GM12878 (cell line): ENCODE results near the gene SLC19A1. TPM values are rescaled to one million over a fixed set of nuclear protein-coding genes. Genes with fewer than 3 reads are reported as not detected.

Experiments used
- ATAC-seq: fragments of 200-7000 bp; cut with Tn5 transposase; 3 replicates; pipeline ENCODE4 v1.9.1; 2020; ENCODE audit warnings: mild to moderate bottlenecking, moderate library complexity
- BruUV-seq: library from RNA; stranded (reverse); fragments of 400-500 nt; replicated peaks from 2 replicates; lab custom pipeline; 2021; lab: Mats Ljungman, UMichigan
- CTCF ChIA-PET: fragments of 300-600 bp; sonication (Branson Sonifier 250); formaldehyde crosslinking; extraction: SDS; loops from one replicate; lab custom pipeline; 2021; ENCODE audit warnings: inconsistent platforms; lab: Yijun Ruan, JAX
- POLR2A ChIA-PET: fragments of 350-600 bp; formaldehyde crosslinking; extraction: SDS; loops from one replicate; lab custom pipeline; 2021; ENCODE audit warnings: inconsistent platforms; lab: Charles Lee
- RAD21 ChIA-PET: fragments of 300-600 bp; sonication (Branson Sonifier 250); formaldehyde crosslinking; loops from one replicate; lab custom pipeline; 2023; ENCODE audit warnings: antibody characterized with exemption; ENCODE audit not compliant: unreplicated experiment; lab: Charles Lee
- SMC1A ChIA-PET: fragments of 300-600 bp; sonication (Branson Sonifier 250); formaldehyde crosslinking; loops from one replicate; lab custom pipeline; 2023; ENCODE audit not compliant: unreplicated experiment, uncharacterized antibody; lab: Charles Lee
- DNase-seq: peaks from one replicate; pipeline ENCODE4 v3.0.0-alpha.2; 2011; ENCODE audit warnings: low read depth, low spot score
- FAIRE-seq: peaks from 3 replicates; lab custom pipeline; 2011; peaks lifted over from hg19 to GRCh38; lab: Jason Lieb, UNC
- H2AFZ ChIP-seq: 2 replicates; pipeline ENCODE4 v1.6.0; 2011; ENCODE audit warnings: low read depth, low read length, control low read depth; ENCODE audit not compliant: control insufficient read depth
- H3K27ac ChIP-seq: 2 replicates; pipeline ENCODE4 v1.5.1; 2011; ENCODE audit warnings: control low read depth; ENCODE audit not compliant: control insufficient read depth, insufficient read depth
- H3K27me3 ChIP-seq, 2 experiments: replicated peaks in 1 of 2; 2 replicates each; pipeline versions ENCODE4 v1.6.0 to v1.6.1; 2011; ENCODE audit warnings: low read length in 1 of 2; ENCODE audit not compliant: control insufficient read depth in 2 of 2, insufficient read depth in 2 of 2
- H3K36me3 ChIP-seq, 2 experiments: 2 replicates each; pipeline ENCODE4 v1.5.1; 2011; ENCODE audit warnings: low read length in 1 of 2; ENCODE audit not compliant: control insufficient read depth in 2 of 2, insufficient read depth in 2 of 2
- H3K4me1 ChIP-seq: 2 replicates; pipeline ENCODE4 v1.6.1; 2011; ENCODE audit warnings: mild to moderate bottlenecking, low read length, moderate library complexity, mixed read lengths; ENCODE audit not compliant: control insufficient read depth, insufficient read depth
- H3K4me2 ChIP-seq: 2 replicates; pipeline ENCODE4 v1.6.0; 2011; ENCODE audit warnings: control low read depth; ENCODE audit not compliant: control insufficient read depth, insufficient read depth
- H3K4me3 ChIP-seq: fragments of 200-600 bp; sonication (generic); 2 replicates; pipeline ENCODE4 v1.5.1; 2016
- H3K79me2 ChIP-seq: 2 replicates; pipeline ENCODE4 v1.6.0; 2011; ENCODE audit warnings: low read length; ENCODE audit not compliant: control insufficient read depth, insufficient read depth
- H3K9ac ChIP-seq: 2 replicates; pipeline ENCODE4 v1.8.0; 2011; ENCODE audit warnings: low read length, control low read depth, mixed read lengths; ENCODE audit not compliant: control insufficient read depth, insufficient read depth
- H3K9me3 ChIP-seq: replicated peaks from 3 replicates; pipeline ENCODE4 v1.5.1; 2011; ENCODE audit warnings: mild to moderate bottlenecking, low read length; ENCODE audit not compliant: control insufficient read depth, insufficient read depth
- H4K20me1 ChIP-seq: 2 replicates; pipeline ENCODE4 v1.6.0; 2011; ENCODE audit not compliant: control insufficient read depth, insufficient read depth
- BMI1 ChIP-seq: fragments of 450-650 bp; IDR thresholded peaks from 2 replicates; pipeline ENCODE4 v1.6.1; 2016; ENCODE audit warnings: mild to moderate bottlenecking, moderate library complexity, borderline replicate concordance
- EED ChIP-seq: sonication (generic); IDR thresholded peaks from 2 replicates; pipeline ENCODE4 v1.6.1; 2016; ENCODE audit warnings: antibody characterized with exemption, low read depth
- KLF5 ChIP-seq: fragments of 450-650 bp; IDR thresholded peaks from 2 replicates; pipeline ENCODE4 v1.6.1; 2014; ENCODE audit warnings: mild to moderate bottlenecking; ENCODE audit not compliant: partially characterized antibody
- MLLT1 ChIP-seq: fragments of 450-650 bp; IDR thresholded peaks from 2 replicates; pipeline ENCODE4 v1.6.1; 2016; ENCODE audit warnings: mild to moderate bottlenecking
- MYB ChIP-seq: fragments of 150-350 bp; IDR thresholded peaks from 2 replicates; pipeline ENCODE4 v1.6.1; 2014; ENCODE audit warnings: mild to moderate bottlenecking, low read depth, low read length, borderline replicate concordance
- SIX5 ChIP-seq: IDR thresholded peaks from 2 replicates; pipeline ENCODE4 v1.6.1; 2011; ENCODE audit warnings: mild to moderate bottlenecking, low read depth, low read length, moderate library complexity; ENCODE audit not compliant: severe bottlenecking
- YY1 ChIP-seq: IDR thresholded peaks from 2 replicates; pipeline ENCODE4 v1.6.1; 2011; ENCODE audit warnings: low read depth, mild to moderate bottlenecking, low read length
- ZBTB33 ChIP-seq: fragments of 450-650 bp; IDR thresholded peaks from 2 replicates; pipeline ENCODE4 v1.6.1; 2017; ENCODE audit warnings: mild to moderate bottlenecking
- ZNF592 ChIP-seq: fragments of 450-650 bp; IDR thresholded peaks from 2 replicates; pipeline ENCODE4 v1.6.1; 2017; ENCODE audit warnings: mild to moderate bottlenecking, moderate library complexity
- WGBS: methylation state at CpG from one replicate; pipeline ENCODE4 v1.1.6; 2016; ENCODE audit warnings: low lambda C conversion rate; ENCODE audit not compliant: insufficient replicate concordance, insufficient coverage; ENCODE audit errors: missing lambda C conversion rate; 5-methylcytosine and 5-hydroxymethylcytosine counted together
- in situ Hi-C: fragments of 300-500 bp; cut with MboI; formaldehyde crosslinking; loops from 9 replicates; pipeline ENCODE4 v1.14.3; 2018; ENCODE audit warnings: mixed read lengths
- intact Hi-C: fragments of 100-400 bp; cut with micrococcal nuclease; formaldehyde crosslinking; loops from one replicate; pipeline ENCODE4 v1.14.2; 2022; ENCODE audit not compliant: unreplicated experiment
- polyA plus RNA-seq, 11 experiments: library from polyadenylated mRNA; depleted of rRNA in 4 of 11; unstranded in 6 of 11; stranded (reverse) in 5 of 11; fragments of >200 nt; fragmentation: Nextera tagmentation in 4 of 11; fragmentation: Illumina TruSeq in 1 of 11; extraction: Ambion mirVana in 4 of 11; extraction: Trizol in 1 of 11; gene quantifications; 1 replicate in 1 of 11; 2 replicates in 10 of 11; pipeline versions ENCODE4 v1.2.1 to v1.2.3, GENCODE V29; 2011 to 2016; ENCODE audit warnings: inconsistent platforms in 2 of 11, missing spikeins in 2 of 11, low read depth in 1 of 11
- total RNA-seq, 4 experiments: library from RNA; depleted of rRNA in 3 of 4; stranded (reverse); fragments of >200 nt in 3 of 4; fragmentation: Illumina TruSeq in 1 of 4; extraction: Trizol in 1 of 4; gene quantifications; 2 replicates each; pipeline versions ENCODE4 v1.2.1 to v1.2.3, GENCODE V29; 2013 to 2021
- TF ChIP-seq, protein P1 (sequence below): IDR thresholded peaks from 2 replicates; pipeline ENCODE4 v1.6.1; 2012; ENCODE audit warnings: low read depth, low read length, improper control_type of control experiment
- TF ChIP-seq, protein P2 (sequence below): fragments of 150-350 bp; IDR thresholded peaks from 2 replicates; pipeline ENCODE4 v1.6.1; 2016; ENCODE audit warnings: low read depth, low read length

The SLC19A1 gene
- total and polyA plus RNA-seq, 10 of the 15 experiments (the other 5 are each of a cell fraction or from before 2014, with no cell fraction given): 0.42 to 49.7 (median 12.2) TPM

DNA sequence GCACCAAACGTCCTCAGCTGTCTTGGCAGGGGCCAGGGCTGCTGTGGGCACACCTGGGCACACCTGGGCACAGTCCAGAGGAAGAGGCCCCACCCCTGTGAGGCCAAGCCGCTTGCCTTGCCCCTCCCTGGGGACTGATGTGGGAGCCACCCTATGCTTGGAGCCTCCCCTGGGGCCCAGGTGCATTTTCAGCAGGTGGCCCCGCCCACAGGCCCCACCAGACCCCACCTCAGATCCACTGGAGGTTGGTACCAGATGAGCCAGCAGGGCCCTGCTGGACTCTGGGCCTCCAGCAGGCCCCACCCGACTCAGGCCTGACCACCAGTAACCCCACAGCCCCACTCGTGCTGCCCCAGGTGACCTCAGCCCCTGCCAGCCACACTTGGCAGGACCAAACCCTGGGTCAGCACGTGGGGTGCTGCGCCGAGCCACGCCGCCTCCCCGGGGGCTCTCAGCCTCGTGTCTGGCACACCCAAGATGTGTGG lies 8.8 kb downstream of the SLC19A1 start:
- ChIA-PET CTCF (interaction anchor here (0.7 kb wide), 1 partner anchor 55 kb away, joined by 3 read pairs; no protein-coding TSS in a partner anchor), POLR2A (interaction anchor here (0.6 kb wide), 1 partner anchor 339 kb away, joined by 4 read pairs; no protein-coding TSS in a partner anchor), SMC1A (no interaction called here), RAD21 (no interaction called here)
- DNase-seq: no peak
- intact Hi-C loops (no loop called here), in situ Hi-C loops (no loop called here)
- Histone ChIP-seq H3K4me2 (no peak overlapping the region), H3K9ac (no peak overlapping the region), H2AFZ (no peak overlapping the region), H4K20me1 (no peaks in the 10 kb centered on the region), H3K9me3 (no peaks in the 10 kb centered on the region), H3K27ac (no peak overlapping the region), H3K36me3 (peaks cover 3 to 43% of the 10 kb centered on the region in 2 experiments), H3K27me3 (no peaks in the 10 kb centered on the region), H3K4me3 (no peak overlapping the region), H3K4me1 (no peaks in the 10 kb centered on the region), H3K79me2 (no peaks in the 10 kb centered on the region; the same call in 1 of the 2 replicates)
- WGBS: 82% methylated on average over 12 of the region's 12 CpGs
- BruUV-seq: no TSS peak
- no peak for FAIRE-seq
- no peak for ATAC-seq
- TF ChIP-seq ZBTB33 (no peak), YY1 (no peak), ZNF592 (no peak), KLF5 (no peak), BMI1 (no peak), SIX5 (no peak), MYB (no peak), MLLT1 (no peak), EED (no peak)
- TF ChIP-seq, protein P1, sequence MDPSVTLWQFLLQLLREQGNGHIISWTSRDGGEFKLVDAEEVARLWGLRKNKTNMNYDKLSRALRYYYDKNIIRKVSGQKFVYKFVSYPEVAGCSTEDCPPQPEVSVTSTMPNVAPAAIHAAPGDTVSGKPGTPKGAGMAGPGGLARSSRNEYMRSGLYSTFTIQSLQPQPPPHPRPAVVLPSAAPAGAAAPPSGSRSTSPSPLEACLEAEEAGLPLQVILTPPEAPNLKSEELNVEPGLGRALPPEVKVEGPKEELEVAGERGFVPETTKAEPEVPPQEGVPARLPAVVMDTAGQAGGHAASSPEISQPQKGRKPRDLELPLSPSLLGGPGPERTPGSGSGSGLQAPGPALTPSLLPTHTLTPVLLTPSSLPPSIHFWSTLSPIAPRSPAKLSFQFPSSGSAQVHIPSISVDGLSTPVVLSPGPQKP: no peak
- TF ChIP-seq, protein P2, sequence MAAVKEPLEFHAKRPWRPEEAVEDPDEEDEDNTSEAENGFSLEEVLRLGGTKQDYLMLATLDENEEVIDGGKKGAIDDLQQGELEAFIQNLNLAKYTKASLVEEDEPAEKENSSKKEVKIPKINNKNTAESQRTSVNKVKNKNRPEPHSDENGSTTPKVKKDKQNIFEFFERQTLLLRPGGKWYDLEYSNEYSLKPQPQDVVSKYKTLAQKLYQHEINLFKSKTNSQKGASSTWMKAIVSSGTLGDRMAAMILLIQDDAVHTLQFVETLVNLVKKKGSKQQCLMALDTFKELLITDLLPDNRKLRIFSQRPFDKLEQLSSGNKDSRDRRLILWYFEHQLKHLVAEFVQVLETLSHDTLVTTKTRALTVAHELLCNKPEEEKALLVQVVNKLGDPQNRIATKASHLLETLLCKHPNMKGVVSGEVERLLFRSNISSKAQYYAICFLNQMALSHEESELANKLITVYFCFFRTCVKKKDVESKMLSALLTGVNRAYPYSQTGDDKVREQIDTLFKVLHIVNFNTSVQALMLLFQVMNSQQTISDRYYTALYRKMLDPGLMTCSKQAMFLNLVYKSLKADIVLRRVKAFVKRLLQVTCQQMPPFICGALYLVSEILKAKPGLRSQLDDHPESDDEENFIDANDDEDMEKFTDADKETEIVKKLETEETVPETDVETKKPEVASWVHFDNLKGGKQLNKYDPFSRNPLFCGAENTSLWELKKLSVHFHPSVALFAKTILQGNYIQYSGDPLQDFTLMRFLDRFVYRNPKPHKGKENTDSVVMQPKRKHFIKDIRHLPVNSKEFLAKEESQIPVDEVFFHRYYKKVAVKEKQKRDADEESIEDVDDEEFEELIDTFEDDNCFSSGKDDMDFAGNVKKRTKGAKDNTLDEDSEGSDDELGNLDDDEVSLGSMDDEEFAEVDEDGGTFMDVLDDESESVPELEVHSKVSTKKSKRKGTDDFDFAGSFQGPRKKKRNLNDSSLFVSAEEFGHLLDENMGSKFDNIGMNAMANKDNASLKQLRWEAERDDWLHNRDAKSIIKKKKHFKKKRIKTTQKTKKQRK: no peak
